ENCODE measurements around the gene CES4A. TPM values are rescaled to one million over a fixed set of nuclear protein-coding genes. Genes with fewer than 3 reads are reported as not detected.

CES4A gene
- total RNA-seq, 1 donor from 2014 or later: 0.22 TPM

DNA sequence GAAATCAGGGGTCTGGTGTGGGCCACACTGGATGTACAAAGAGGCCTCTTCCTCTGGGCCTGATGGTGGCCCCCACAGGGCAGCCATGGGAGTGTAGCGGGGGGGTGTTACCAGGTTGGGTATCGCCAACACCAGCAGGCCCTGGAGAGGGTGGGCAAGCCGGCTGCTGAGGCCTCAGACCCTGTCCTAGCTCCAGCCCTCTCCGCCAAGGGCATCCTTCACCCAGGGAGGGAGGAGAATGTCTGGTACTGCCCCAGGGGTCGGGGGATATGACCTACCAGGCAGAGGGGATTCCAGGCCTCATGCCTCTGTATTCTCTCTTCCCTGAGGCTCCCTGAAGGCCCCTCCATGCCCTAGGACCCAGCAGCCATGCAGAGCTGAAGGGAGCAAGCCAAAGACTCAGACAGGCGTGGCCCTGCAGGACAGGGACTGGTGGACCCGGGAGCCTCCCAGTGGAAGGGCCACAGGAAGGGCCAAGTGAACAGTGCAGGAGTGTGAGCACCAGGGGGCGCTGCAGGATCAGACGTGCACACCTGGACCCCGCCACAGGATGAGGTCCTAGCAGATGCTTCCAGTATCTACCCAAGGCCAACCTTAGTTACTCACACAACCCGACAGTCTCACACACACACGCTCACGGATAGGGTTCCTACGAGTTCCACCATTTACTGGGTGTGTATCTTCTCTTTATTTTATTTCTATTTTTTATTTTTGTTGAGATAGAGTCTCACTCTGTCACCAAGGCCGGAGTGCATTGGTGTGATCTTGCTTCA is 10.9 kb upstream of the CES4A start:
- TF ChIP-seq, protein P1, sequence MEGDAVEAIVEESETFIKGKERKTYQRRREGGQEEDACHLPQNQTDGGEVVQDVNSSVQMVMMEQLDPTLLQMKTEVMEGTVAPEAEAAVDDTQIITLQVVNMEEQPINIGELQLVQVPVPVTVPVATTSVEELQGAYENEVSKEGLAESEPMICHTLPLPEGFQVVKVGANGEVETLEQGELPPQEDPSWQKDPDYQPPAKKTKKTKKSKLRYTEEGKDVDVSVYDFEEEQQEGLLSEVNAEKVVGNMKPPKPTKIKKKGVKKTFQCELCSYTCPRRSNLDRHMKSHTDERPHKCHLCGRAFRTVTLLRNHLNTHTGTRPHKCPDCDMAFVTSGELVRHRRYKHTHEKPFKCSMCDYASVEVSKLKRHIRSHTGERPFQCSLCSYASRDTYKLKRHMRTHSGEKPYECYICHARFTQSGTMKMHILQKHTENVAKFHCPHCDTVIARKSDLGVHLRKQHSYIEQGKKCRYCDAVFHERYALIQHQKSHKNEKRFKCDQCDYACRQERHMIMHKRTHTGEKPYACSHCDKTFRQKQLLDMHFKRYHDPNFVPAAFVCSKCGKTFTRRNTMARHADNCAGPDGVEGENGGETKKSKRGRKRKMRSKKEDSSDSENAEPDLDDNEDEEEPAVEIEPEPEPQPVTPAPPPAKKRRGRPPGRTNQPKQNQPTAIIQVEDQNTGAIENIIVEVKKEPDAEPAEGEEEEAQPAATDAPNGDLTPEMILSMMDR (IDR thresholded peaks at IDR 0.05): peak; percentile 89
- TF ChIP-seq EZH2phosphoT487 (IDR thresholded peaks at IDR 0.05): no peak
- Mint-ChIP-seq H3K9me3 (no peaks in the 10 kb centered on the region), H3K27me3 (ENCODE audit: insufficient read depth, low read depth) (peaks cover 7% of the 10 kb centered on the region), H3K4me3 (no peak overlapping the region), H3K27ac (no peak overlapping the region), H3K36me3 (no peaks in the 10 kb centered on the region), H3K4me1 (peaks cover 23% of the 10 kb centered on the region)
- Histone ChIP-seq H3K27me3 (peaks cover 5% of the 10 kb centered on the region), H3K9me3 (ENCODE audit: low read depth) (no peaks in the 10 kb centered on the region), H3F3A (ENCODE audit: low read depth) (no peaks in the 10 kb centered on the region), H2AFZ (replicated peaks) (no peak overlapping the region), H4K20me1 (ENCODE audit: low read depth) (no peaks in the 10 kb centered on the region), H3K4me1 (no peaks in the 10 kb centered on the region), H3K27ac (no peak overlapping the region), H3K4me3 (no peak overlapping the region), H3K79me2 (ENCODE audit: low read depth) (no peaks in the 10 kb centered on the region), H3K9ac (no peak overlapping the region), H3K4me2 (no peak overlapping the region), H3K36me3 (no peaks in the 10 kb centered on the region)
- peak; percentile 92 for DNase-seq (ENCODE audit: low spot score)

DNA sequence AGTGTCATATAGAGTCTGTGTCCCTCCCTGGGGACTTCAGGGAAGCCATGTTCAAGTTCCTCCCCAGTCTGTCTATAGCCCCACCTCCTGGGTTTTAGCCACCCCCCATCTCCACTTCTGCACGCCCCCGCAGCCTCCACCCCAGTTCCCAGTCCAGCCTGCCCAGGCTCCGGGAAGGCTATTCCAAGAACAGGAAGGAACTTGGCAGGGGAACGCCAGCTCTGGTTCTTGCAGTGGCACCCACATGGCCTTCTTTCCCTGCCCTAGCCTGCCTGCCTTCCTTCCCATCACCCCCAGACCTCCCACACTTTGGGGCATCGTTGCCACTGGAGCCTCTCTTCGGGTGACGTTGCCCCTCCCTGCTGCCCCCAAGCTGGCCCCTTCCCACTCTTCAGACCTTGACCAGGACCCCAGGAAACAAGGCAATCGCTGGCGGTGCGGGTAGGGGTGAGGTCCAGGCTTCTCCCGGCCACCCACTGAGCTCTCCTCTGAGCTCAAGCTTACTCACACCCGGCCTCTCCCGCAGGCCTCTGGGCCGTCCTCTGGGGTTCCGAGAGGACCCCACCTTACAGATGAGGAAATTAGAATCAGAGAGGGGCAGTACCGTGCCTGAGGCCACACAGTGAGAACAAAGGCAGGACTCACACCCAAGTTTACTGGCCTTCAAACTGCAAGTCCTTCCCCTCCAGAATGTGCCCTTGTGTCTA is 9.2 kb upstream of the CES4A start:
- Histone ChIP-seq H3K4me2 (no peak overlapping the region), H3K27ac (no peak overlapping the region), H3K4me1 (no peaks in the 10 kb centered on the region), H3K27me3 (peaks cover 5% of the 10 kb centered on the region), H3F3A (ENCODE audit: low read depth) (no peaks in the 10 kb centered on the region), H3K4me3 (no peak overlapping the region), H2AFZ (replicated peaks) (no peak overlapping the region), H3K79me2 (ENCODE audit: low read depth) (no peaks in the 10 kb centered on the region), H3K9me3 (ENCODE audit: low read depth) (no peaks in the 10 kb centered on the region), H4K20me1 (ENCODE audit: low read depth) (no peaks in the 10 kb centered on the region), H3K9ac (no peak overlapping the region), H3K36me3 (no peaks in the 10 kb centered on the region)
- TF ChIP-seq EZH2 (IDR thresholded peaks at IDR 0.05) (no peak), EZH2phosphoT487 (IDR thresholded peaks at IDR 0.05) (no peak)
- TF ChIP-seq, protein P1 (IDR thresholded peaks at IDR 0.05): no peak
- Mint-ChIP-seq H3K36me3 (no peaks in the 10 kb centered on the region), H3K4me1 (peaks cover 16% of the 10 kb centered on the region), H3K27me3 (ENCODE audit: insufficient read depth, low read depth) (peaks cover 7% of the 10 kb centered on the region), H3K27ac (no peak overlapping the region), H3K4me3 (no peak overlapping the region), H3K9me3 (no peaks in the 10 kb centered on the region)
- DNase-seq (ENCODE audit: low spot score): no peak

DNA sequence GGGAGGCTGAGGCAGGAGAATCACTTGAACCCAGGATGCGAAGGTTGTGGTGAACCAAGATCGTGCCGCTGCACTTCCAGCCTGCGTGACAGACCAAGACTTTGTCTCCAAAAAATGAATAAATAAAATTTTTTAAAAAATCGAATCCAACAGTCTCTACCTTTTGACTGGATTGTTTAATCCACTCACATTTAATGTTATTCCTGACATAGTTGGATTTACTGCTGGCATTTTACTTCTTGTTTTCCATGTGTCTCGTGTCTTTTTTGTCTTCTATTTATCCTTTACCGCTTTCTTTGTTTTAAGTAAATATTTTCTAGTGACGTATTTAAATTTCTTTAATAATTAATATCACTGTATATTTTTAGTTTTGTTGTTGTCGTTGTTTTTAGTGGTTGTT is 5.4 kb upstream of the CES4A start:
- no peak overlapping the region for H3K4me2 ChIP-seq
- H3K27me3 Mint-ChIP-seq (ENCODE audit: insufficient read depth, low read depth): peaks cover 5% of the 10 kb centered on the region
- no peaks in the 10 kb centered on the region for H3K9me3 Mint-ChIP-seq
- H3K4me3 Mint-ChIP-seq: no peak overlapping the region
- H3K27ac ChIP-seq: no peak overlapping the region
- no peak overlapping the region for H3K9ac ChIP-seq
- H3K36me3 ChIP-seq: no peaks in the 10 kb centered on the region
- TF ChIP-seq, protein P1 (IDR thresholded peaks at IDR 0.05): no peak
- no peak for TF ChIP-seq EZH2 (IDR thresholded peaks at IDR 0.05)
- no peak for TF ChIP-seq EZH2phosphoT487 (IDR thresholded peaks at IDR 0.05)
- H3K9me3 ChIP-seq (ENCODE audit: low read depth): no peaks in the 10 kb centered on the region
- no peak overlapping the region for H2AFZ ChIP-seq (replicated peaks)
- no peaks in the 10 kb centered on the region for H3K79me2 ChIP-seq (ENCODE audit: low read depth)
- no peaks in the 10 kb centered on the region for H3K4me1 Mint-ChIP-seq
- no peak overlapping the region for H3K4me3 ChIP-seq
- no peak overlapping the region for H3K27ac Mint-ChIP-seq
- peaks cover 5% of the 10 kb centered on the region for H3K27me3 ChIP-seq
- H3K36me3 Mint-ChIP-seq: no peaks in the 10 kb centered on the region
- no peaks in the 10 kb centered on the region for H3F3A ChIP-seq (ENCODE audit: low read depth)
- no peaks in the 10 kb centered on the region for H3K4me1 ChIP-seq
- DNase-seq (ENCODE audit: low spot score): no peak
- H4K20me1 ChIP-seq (ENCODE audit: low read depth): no peaks in the 10 kb centered on the region
